Neural cell (in vitro differentiated cells): ENCODE results near the gene CBFA2T3.

Source experiments
- CTCF ChIP-seq: fragments of 450-650 bp; IDR thresholded peaks from 2 replicates; pipeline ENCODE4 v1.5.1; 2014; ENCODE audit warnings: antibody characterized with exemption, mild to moderate bottlenecking, moderate library complexity; ENCODE audit not compliant: poor library complexity, severe bottlenecking
- EP300 ChIP-seq: fragments of 450-650 bp; conservative IDR thresholded peaks from 2 replicates; pipeline ENCODE4 v1.6.1; 2014; ENCODE audit warnings: antibody characterized with exemption, mild to moderate bottlenecking, moderate library complexity; ENCODE audit not compliant: poor library complexity, severe bottlenecking
- EZH2 ChIP-seq: fragments of 200-600, 300-800 bp; shearing (Covaris generic), sonication (generic); IDR thresholded peaks from 2 replicates; pipeline ENCODE4 v1.6.1; 2014; ENCODE audit warnings: antibody characterized with exemption, low read length, borderline replicate concordance, mild to moderate bottlenecking; ENCODE audit not compliant: insufficient read depth, poor library complexity, severe bottlenecking
- POLR2AphosphoS5 ChIP-seq: IDR thresholded peaks from 2 replicates; pipeline ENCODE4 v1.6.1; 2012
- RAD21 ChIP-seq: fragments of 450-650 bp; conservative IDR thresholded peaks from 2 replicates; pipeline ENCODE4 v1.6.1; 2014; ENCODE audit warnings: antibody characterized with exemption, mild to moderate bottlenecking, moderate library complexity
- SMC3 ChIP-seq: fragments of 450-650 bp; conservative IDR thresholded peaks from 2 replicates; pipeline ENCODE4 v1.6.1; 2014; ENCODE audit warnings: antibody characterized with exemption, mild to moderate bottlenecking, moderate library complexity; ENCODE audit not compliant: poor library complexity
- TAF1 ChIP-seq: IDR thresholded peaks from 2 replicates; pipeline ENCODE4 v1.6.1; 2012; ENCODE audit warnings: low read depth

- TF ChIP-seq CTCF, result no peak
- TF ChIP-seq EZH2, result no peak
- no peak for TF ChIP-seq POLR2AphosphoS5
- no peak for TF ChIP-seq SMC3
- no peak for TF ChIP-seq EP300
- no peak for TF ChIP-seq RAD21
- no peak for TF ChIP-seq TAF1
These were observed 71.0 kb downstream of the CBFA2T3 start for GRCh38 chr16:88906020-88906419.
